Hepatocyte (in vitro differentiated cells): ENCODE results near the gene SPOCK3.
"Not testable (repeated sequence)": the region's sequence is repeated elsewhere in the genome, so short reads cannot be mapped to it uniquely, and the experiment has no call there.

Experiments
- EZH2 ChIP-seq: fragments of 200-600 bp; sonication (generic); IDR thresholded peaks from 2 replicates; pipeline ENCODE4 v1.6.1; 2016; ENCODE audit warnings: antibody characterized with exemption, mild to moderate bottlenecking, borderline replicate concordance
- TF ChIP-seq, protein P1 (sequence below): fragments of 200-600 bp; sonication (generic); IDR thresholded peaks from 2 replicates; pipeline ENCODE4 v1.5.1; 2016; ENCODE audit warnings: antibody characterized with exemption, mild to moderate bottlenecking; ENCODE audit not compliant: poor library complexity

DNA sequence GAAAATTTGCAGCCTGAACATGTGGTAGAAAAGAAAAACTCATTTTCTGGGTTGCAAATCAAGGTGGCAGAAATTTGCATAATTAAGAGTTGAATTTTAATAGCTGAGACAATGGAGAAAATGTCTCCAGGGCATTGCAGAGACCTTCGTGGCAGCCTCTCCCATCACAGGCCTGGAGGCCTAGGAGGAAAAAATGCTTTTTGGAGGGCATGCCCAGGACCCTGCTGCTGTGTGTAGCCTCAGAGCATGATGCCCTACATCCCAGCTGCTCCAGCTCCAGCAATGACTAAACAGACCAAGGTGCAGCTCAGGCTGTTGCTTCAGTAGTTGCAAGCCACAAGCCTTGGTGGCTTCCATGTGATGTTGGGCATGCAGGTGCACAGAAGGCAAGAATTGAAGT, 266.1 kb downstream of the SPOCK3 start:
- TF ChIP-seq, protein P1, sequence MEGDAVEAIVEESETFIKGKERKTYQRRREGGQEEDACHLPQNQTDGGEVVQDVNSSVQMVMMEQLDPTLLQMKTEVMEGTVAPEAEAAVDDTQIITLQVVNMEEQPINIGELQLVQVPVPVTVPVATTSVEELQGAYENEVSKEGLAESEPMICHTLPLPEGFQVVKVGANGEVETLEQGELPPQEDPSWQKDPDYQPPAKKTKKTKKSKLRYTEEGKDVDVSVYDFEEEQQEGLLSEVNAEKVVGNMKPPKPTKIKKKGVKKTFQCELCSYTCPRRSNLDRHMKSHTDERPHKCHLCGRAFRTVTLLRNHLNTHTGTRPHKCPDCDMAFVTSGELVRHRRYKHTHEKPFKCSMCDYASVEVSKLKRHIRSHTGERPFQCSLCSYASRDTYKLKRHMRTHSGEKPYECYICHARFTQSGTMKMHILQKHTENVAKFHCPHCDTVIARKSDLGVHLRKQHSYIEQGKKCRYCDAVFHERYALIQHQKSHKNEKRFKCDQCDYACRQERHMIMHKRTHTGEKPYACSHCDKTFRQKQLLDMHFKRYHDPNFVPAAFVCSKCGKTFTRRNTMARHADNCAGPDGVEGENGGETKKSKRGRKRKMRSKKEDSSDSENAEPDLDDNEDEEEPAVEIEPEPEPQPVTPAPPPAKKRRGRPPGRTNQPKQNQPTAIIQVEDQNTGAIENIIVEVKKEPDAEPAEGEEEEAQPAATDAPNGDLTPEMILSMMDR, result not testable (repeated sequence)
- TF ChIP-seq EZH2, result not testable (repeated sequence)
